HCT116 (cell line): ENCODE results near the gene MSRB3. TPM values are rescaled to one million over a fixed set of nuclear protein-coding genes. Genes with fewer than 3 reads are reported as not detected.

ENCODE experiments used
- ATAC-seq: fragments of 200-7000 bp; cut with Tn5 transposase; 2 replicates; pipeline ENCODE4 v1.9.1; 2020; ENCODE audit warnings: mild to moderate bottlenecking, moderate library complexity
- BruUV-seq: library from RNA; stranded (reverse); fragments of 400-500 nt; replicated peaks from 2 replicates; lab custom pipeline; 2021; lab: Mats Ljungman, UMichigan
- CTCF ChIA-PET: fragments of 300-600 bp; sonication (Branson Sonifier 250); formaldehyde crosslinking; loops from one replicate; lab custom pipeline; 2021; ENCODE audit warnings: antibody characterized with exemption; lab: Charles Lee
- POLR2A ChIA-PET: fragments of 300-600, 350-600 bp; sonication (Branson Sonifier 250); formaldehyde crosslinking; loops from one replicate; lab custom pipeline; 2021; ENCODE audit warnings: antibody characterized with exemption; lab: Charles Lee
- RAD21 ChIA-PET, 2 experiments: fragments of 300-600 bp; sonication (Branson Sonifier 250); formaldehyde crosslinking; loops; one replicate each; lab custom pipeline; 2023; ENCODE audit warnings: low total read pairs in 2 of 2; ENCODE audit not compliant: uncharacterized antibody in 2 of 2, unreplicated experiment in 2 of 2, low non-redundant PET in 1 of 2; lab: Charles Lee
- DNase-seq: peaks from one replicate; pipeline ENCODE4 v3.0.0-alpha.2; 2010; ENCODE audit warnings: low read depth, low spot score
- H2AFZ ChIP-seq: fragments of 200-600 bp; shearing (Covaris generic), sonication (generic); 2 replicates; pipeline ENCODE4 v1.6.1; 2017; ENCODE audit warnings: low read depth, mixed run types, mixed read lengths, antibody characterized with exemption, low read length; ENCODE audit not compliant: poor library complexity, severe bottlenecking
- H3K27ac ChIP-seq: 2 replicates; pipeline ENCODE4 v1.5.1; 2012; ENCODE audit warnings: low read depth, low read length
- H3K27me3 ChIP-seq: fragments of 200-600 bp; sonication (generic); 2 replicates; pipeline ENCODE4 v1.6.1; 2016; ENCODE audit warnings: mixed run types, low read length, mixed read lengths; ENCODE audit not compliant: insufficient read depth
- H3K36me3 ChIP-seq, 2 experiments: fragments of 200-500 bp in 1 of 2; fragments of 200-600 bp in 1 of 2; sonication (Bioruptor generic) in 1 of 2; sonication (generic) in 1 of 2; 2 replicates each; pipeline versions ENCODE4 v1.5.1 to v1.6.1; 2014 to 2016; ENCODE audit warnings: low read length in 2 of 2, inconsistent platforms in 1 of 2, mixed read lengths in 1 of 2, mixed run types in 1 of 2; ENCODE audit not compliant: insufficient read depth in 2 of 2, control insufficient read depth in 1 of 2
- H3K4me1 ChIP-seq, 2 experiments: fragments of 200-600 bp in 1 of 2; sonication (generic) in 1 of 2; 2 replicates each; pipeline versions ENCODE4 v1.5.1 to v1.6.1; 2012 to 2017; ENCODE audit warnings: low read length in 2 of 2, inconsistent platforms in 1 of 2, mild to moderate bottlenecking in 1 of 2, mixed read lengths in 1 of 2, mixed run types in 1 of 2, moderate library complexity in 1 of 2; ENCODE audit not compliant: insufficient read depth in 2 of 2, control insufficient read depth in 1 of 2
- H3K4me2 ChIP-seq: fragments of 200-600 bp; sonication (generic); 2 replicates; pipeline ENCODE4 v1.6.1; 2017; ENCODE audit warnings: mixed run types, low read length, mixed read lengths
- H3K4me3 ChIP-seq, 2 experiments: fragments of 200-600 bp in 1 of 2; sonication (generic) in 1 of 2; replicated peaks in 1 of 2; 2 replicates each; pipeline ENCODE4 v1.5.1; 2011 to 2016; ENCODE audit warnings: low read length in 2 of 2, control low read depth in 1 of 2, low read depth in 1 of 2, mild to moderate bottlenecking in 1 of 2, mixed read lengths in 1 of 2, mixed run types in 1 of 2
- H3K79me2 ChIP-seq: fragments of 200-600 bp; sonication (generic); 2 replicates; pipeline ENCODE4 v1.6.1; 2017; ENCODE audit warnings: mild to moderate bottlenecking, mixed run types, low read length, moderate library complexity, mixed read lengths; ENCODE audit not compliant: insufficient read depth
- H3K9ac ChIP-seq: fragments of 200-600 bp; sonication (generic); 2 replicates; pipeline ENCODE4 v1.6.1; 2016; ENCODE audit warnings: low read length, mixed read lengths
- H3K9me2 ChIP-seq: fragments of 200-600 bp; sonication (generic), shearing (Covaris generic); 2 replicates; pipeline ENCODE4 v1.6.1; 2017; ENCODE audit warnings: mixed run types, mild to moderate bottlenecking, moderate library complexity; ENCODE audit not compliant: insufficient read depth
- H3K9me3 ChIP-seq, 2 experiments: fragments of 200-500 bp in 1 of 2; fragments of 200-600 bp in 1 of 2; sonication (Bioruptor generic) in 1 of 2; sonication (generic) in 1 of 2; 2 replicates each; pipeline ENCODE4 v1.6.1; 2014 to 2017; ENCODE audit warnings: low read length in 2 of 2, mixed read lengths in 2 of 2, inconsistent platforms in 1 of 2, low read depth in 1 of 2, mild to moderate bottlenecking in 1 of 2, mixed run types in 1 of 2, moderate library complexity in 1 of 2; ENCODE audit not compliant: control insufficient read depth in 1 of 2, insufficient read depth in 1 of 2
- H4K20me1 ChIP-seq: fragments of 200-600 bp; sonication (generic), shearing (Covaris generic); 2 replicates; pipeline ENCODE4 v1.6.1; 2017; ENCODE audit warnings: mixed run types, mild to moderate bottlenecking, moderate library complexity; ENCODE audit not compliant: insufficient read depth
- CEBPB ChIP-seq: IDR thresholded peaks from 2 replicates; pipeline ENCODE4 v1.6.1; 2012; ENCODE audit warnings: low read depth
- CTCF ChIP-seq, 3 experiments: fragments of 200-600 bp in 1 of 3; sonication (generic) in 1 of 3; IDR thresholded peaks in 2 of 3; conservative IDR thresholded peaks in 1 of 3; 2 replicates each; pipeline ENCODE4 v1.5.1; 2012 to 2017; ENCODE audit warnings: low read depth in 2 of 3, low read length in 2 of 3, antibody characterized with exemption in 1 of 3, borderline replicate concordance in 1 of 3, control low read depth in 1 of 3, mild to moderate bottlenecking in 1 of 3, mixed read lengths in 1 of 3, mixed run types in 1 of 3, moderate library complexity in 1 of 3; ENCODE audit not compliant: insufficient read depth in 1 of 3
- EZH2phosphoT487 ChIP-seq: fragments of 200-600 bp; IDR thresholded peaks from 2 replicates; pipeline ENCODE4 v1.6.1; 2018; ENCODE audit warnings: antibody characterized with exemption, borderline replicate concordance
- FOSL1 ChIP-seq: IDR thresholded peaks from 2 replicates; pipeline ENCODE4 v1.6.1; 2012; ENCODE audit warnings: low read depth
- JUND ChIP-seq: IDR thresholded peaks from 2 replicates; pipeline ENCODE4 v1.6.1; 2012
- MAX ChIP-seq: IDR thresholded peaks from 2 replicates; pipeline ENCODE4 v1.6.1; 2012
- POLR2AphosphoS5 ChIP-seq: IDR thresholded peaks from 2 replicates; pipeline ENCODE4 v1.6.1; 2011; ENCODE audit warnings: mild to moderate bottlenecking, low read depth, low read length, moderate library complexity
- RAD21 ChIP-seq: IDR thresholded peaks from 2 replicates; pipeline ENCODE4 v1.6.1; 2012; ENCODE audit warnings: low read depth, mild to moderate bottlenecking
- SP1 ChIP-seq: IDR thresholded peaks from 2 replicates; pipeline ENCODE4 v1.6.1; 2012; ENCODE audit warnings: low read depth
- intact Hi-C: fragments of 100-400 bp; cut with micrococcal nuclease; formaldehyde crosslinking; loops from 2 replicates; pipeline ENCODE4 v1.10.0; 2022
- total RNA-seq: library from RNA; stranded (reverse); gene quantifications from one replicate; pipeline ENCODE4 v1.2.1, GENCODE V29; 2021; ENCODE audit not compliant: unreplicated experiment

MSRB3 gene
- total RNA-seq, 1 experiment from 2014 or later: 8.2 TPM

- TF ChIP-seq RAD21: no peak
- TF ChIP-seq POLR2AphosphoS5: no peak
- TF ChIP-seq FOSL1: no peak
- TF ChIP-seq CTCF (IDR thresholded peaks at IDR 0.05 in 2 of 3, conservative IDR thresholded peaks at IDR 0.05 in 1 of 3; ENCODE audit: borderline replicate concordance in 1 of 3, insufficient read depth in 1 of 3, low read depth in 2 of 3, low read length in 2 of 3): no peak
- no peak for TF ChIP-seq EZH2phosphoT487
- TF ChIP-seq JUND: no peak
- TF ChIP-seq SP1: no peak
- no peak for TF ChIP-seq CEBPB
- TF ChIP-seq MAX: no peak
- TF ChIP-seq, all 23 proteins: peak for 0
- no peak overlapping the region for H3K27ac ChIP-seq
- no peak overlapping the region for H2AFZ ChIP-seq
- CTCF ChIA-PET: no interaction called here
- POLR2A ChIA-PET: no interaction called here
- DNase-seq (no peak), ATAC-seq (no peak)
- no peaks in the 10 kb centered on the region for H3K9me3 ChIP-seq
- RAD21 ChIA-PET: no interaction called here
- no peaks in the 10 kb centered on the region for H3K79me2 ChIP-seq
- BruUV-seq: no TSS peak
- H3K9me2 ChIP-seq: 0 out of 2 replicates have a peak, but pooled peaks cover 3% of the 10 kb centered on the region
- peaks cover 3 to 8% of the 10 kb centered on the region in 2 experiments; a peak in 2 of 4 replicates for H3K4me1 ChIP-seq
- no peak overlapping the region for H3K4me2 ChIP-seq
- no peaks in the 10 kb centered on the region for H3K36me3 ChIP-seq
- H4K20me1 ChIP-seq: no peaks in the 10 kb centered on the region
- H3K9ac ChIP-seq: no peak overlapping the region
- H3K4me3 ChIP-seq: no peak overlapping the region
- H3K27me3 ChIP-seq: no peaks in the 10 kb centered on the region
- intact Hi-C loops: no loop called here
Observed at GRCh38 chr12:65275627-65276026, 2.9 kb upstream of the MSRB3 start.
